ENCODE results near the gene VRK2.
"Not testable (repeated sequence)": the region's sequence is repeated elsewhere in the genome, so short reads cannot be mapped to it uniquely, and the experiment has no call there.

Gene VRK2

GRCh38 chr2:58054264-58054663, 7.7 kb downstream of the VRK2 start:
- no peak for DNase-seq (ENCODE audit: low read depth)

DNA sequence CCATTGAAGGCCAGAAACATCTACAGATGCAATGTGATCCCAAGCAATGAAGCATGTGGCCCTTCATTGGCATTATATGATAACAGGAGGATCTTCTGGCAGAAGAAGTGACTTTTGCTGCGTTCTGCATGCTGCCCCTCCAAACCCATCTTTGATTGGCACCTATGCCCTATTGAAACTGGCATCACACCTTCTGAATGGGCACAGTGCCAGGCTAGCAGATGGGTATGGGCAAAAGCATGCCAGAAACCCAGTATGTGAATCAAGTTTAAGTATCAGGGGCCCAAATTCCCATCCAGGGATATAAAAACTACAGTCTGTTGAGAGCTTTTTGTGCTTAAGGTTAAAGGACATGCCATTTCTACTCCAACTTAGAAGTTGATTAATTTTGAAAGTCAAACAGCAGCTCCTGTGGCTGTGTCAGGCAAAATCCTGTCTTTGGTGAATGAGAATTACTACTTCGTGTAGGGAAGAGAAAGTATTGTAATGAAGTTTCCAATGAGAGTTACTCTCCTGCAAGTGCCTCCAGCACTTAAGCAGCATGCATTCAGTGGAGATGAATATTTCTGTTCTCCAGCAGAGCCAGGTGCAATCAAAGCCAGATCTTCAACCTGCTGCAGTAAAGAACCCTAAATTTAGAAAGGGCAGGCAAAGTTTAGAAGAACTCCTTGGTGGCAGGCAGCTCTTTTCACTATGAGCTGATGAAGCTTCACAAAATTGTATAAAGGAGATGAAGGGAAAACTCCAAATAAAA, 8.6 kb downstream of the VRK2 start:
- no peak for DNase-seq (ENCODE audit: low read depth)

DNA sequence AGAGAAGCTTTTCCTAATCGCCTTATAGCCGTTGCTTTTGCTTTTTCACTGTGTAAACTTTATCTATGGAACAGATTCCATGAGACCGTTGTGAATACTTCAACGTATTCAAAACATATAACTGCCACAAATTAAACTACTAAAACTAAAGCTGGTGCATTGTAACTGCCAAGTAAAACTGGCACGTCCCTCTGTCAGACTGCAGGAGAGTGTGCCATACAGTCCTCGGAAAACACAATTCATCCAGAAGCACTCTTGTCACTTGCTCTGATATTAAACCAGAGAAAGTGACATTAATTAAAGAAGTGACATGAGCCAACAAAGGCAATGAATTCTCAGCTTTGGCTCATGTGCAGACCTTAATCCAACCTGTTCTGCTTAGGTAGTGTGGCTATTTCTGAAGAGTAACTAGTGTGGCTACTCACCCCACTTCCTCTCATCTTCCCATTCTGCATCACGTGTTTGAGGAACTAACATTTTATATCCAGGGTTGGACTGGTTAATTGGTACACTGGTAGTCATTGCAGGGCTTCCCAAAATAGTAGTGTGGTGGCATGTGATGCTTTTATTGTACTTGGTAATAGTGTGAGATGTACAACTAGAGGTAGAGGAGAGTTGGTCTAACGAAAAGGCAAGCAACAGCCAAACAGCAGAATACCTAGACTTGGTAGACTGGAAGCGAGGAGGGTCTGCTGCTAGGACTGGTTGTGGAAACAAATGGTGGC, 9.7 kb downstream of the VRK2 start:
- DNase-seq (ENCODE audit: low read depth), result no peak

- no peak for DNase-seq (ENCODE audit: low read depth)
Measured at GRCh38 chr2:58057707-58058530, 11.3 kb downstream of the VRK2 start.

DNA sequence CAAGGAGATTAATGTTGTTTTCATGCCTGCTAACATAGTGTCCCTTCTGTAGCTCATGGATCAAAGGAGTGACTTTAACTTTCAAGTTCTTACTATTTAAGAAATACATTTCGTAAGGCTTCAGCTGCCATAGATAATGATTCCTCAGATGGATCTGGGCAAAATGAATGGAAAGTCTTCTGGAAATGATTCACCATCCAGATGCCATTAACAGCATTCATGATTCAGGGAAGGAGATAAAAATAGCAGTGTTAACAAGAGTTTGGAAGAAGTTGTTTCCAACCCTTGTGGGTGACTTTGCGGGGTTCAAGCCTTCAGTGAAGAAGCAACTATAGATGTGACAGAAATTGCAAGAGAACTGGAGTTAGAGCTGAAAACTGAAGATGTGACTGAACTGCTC, 17.0 kb downstream of the VRK2 start:
- DNase-seq (ENCODE audit: low read depth), result no peak

- DNase-seq (ENCODE audit: low read depth), result no peak
Measured at GRCh38 chr2:58064086-58064485, 17.5 kb downstream of the VRK2 start.

GRCh38 chr2:58065248-58065647, 18.6 kb downstream of the VRK2 start:
- no peak for DNase-seq (ENCODE audit: low read depth)

- no peak for DNase-seq (ENCODE audit: low read depth)
Measured at GRCh38 chr2:58067001-58067400, 20.4 kb downstream of the VRK2 start.

DNA sequence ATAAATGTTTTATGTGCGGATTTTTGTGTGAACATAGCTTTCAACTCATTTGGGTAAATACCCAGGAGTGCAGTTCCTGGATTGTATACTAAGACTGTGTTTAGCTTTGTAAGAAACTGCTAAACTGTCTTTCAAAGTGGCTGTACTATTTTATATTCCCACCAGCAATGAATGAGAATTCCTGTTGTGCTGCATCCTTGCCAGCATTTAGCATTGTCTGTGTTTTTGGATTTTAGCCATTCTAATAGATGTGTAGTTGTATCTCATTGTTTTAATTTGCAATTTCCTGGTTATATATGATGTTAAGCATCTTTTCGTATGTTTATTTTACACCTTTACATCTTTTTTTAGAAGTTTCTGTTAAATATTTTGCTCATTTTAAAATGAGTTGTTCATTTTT, 24.2 kb downstream of the VRK2 start:
- DNase-seq (ENCODE audit: low read depth), result no peak

DNA sequence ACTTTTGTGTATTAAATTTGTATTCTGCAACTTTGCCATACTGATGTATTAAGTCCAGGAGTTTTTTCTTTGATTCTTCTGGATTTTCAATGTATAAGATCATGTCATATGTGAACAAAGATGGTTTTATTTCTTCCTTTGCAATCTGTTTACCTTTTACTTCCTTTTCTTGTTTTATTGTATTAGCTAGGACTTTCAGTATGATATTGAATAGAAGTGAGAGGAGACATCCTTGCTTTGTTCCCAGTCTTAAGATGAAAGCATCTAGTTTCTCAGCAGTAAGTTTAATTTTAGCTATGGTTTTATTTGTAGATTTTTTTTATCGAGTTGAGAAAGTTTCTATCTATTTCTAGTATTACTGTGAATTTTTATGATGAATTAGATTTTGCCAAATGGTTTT, 25.5 kb downstream of the VRK2 start:
- DNase-seq (ENCODE audit: low read depth), result no peak

DNA sequence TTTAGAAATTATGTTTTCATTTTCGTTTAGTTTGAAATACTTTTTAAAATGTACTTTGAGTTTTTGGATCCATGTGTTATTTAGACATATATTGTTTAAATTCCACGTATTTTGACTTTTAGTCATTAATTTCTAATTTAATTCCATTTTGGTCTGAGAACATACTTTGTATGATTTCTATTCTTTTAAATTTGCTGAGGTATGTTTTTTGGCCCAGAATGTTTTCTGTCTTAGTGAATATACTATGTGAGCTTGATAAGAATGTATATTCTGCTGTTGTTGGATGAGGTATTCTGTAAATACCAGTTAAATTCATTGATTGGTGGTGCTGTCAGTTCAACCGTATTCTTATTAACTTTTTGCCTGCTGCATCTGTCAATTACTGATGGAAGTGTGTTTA, 26.4 kb downstream of the VRK2 start:
- no peak for DNase-seq (ENCODE audit: low read depth)

- no peak for DNase-seq (ENCODE audit: low read depth)
Measured at GRCh38 chr2:58073751-58074150, 27.1 kb downstream of the VRK2 start.

- no peak for DNase-seq (ENCODE audit: low read depth)
Measured at GRCh38 chr2:58081000-58081399, 34.4 kb downstream of the VRK2 start.

- no peak for DNase-seq (ENCODE audit: low read depth)
Measured at GRCh38 chr2:58089081-58089480, 42.5 kb downstream of the VRK2 start.

DNA sequence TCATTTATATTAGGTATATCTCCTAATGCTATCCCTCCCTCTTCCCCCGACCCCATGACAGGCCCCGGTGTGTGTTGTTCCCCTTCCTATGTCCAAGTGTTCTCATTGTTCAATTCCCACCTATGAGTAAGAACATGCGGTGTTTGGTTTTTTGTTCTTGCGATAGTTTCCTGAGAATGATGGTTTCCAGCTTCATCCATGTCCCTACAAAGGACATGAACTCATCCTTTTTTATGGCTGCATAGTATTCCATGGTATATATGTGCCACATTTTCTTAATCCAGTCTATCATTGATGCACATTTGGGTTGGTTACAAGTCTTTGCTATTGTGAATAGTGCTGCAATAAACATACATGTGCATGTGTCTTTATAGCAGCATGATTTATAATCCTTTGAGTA, 46.2 kb downstream of the VRK2 start:
- not testable (repeated sequence) for DNase-seq (ENCODE audit: low read depth)

DNA sequence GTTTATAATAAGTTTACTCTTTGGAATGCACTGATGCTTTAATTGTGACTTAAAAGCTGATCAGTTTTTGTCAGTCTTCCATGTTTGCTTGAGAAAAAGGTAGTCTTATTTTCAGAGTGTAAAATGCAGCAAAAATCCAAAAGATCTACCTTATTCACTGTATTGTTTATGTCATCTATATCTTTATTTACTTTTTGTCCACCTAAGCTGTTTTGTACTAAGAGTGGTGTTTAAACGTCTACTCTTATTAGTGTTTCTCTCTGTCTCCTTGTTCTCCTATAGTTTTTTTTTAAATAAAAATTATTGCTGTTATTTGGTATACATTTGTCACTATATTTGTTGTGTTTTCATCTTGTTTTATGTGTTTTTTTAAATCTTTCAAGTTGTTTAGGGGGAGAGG, 50.4 kb downstream of the VRK2 start:
- no peak for DNase-seq (ENCODE audit: low read depth)

- DNase-seq (ENCODE audit: low read depth), result no peak
Measured at GRCh38 chr2:58098254-58099095, 51.9 kb downstream of the VRK2 start.

- no peak for DNase-seq (ENCODE audit: low read depth)
Measured at GRCh38 chr2:58099096-58099769, 52.6 kb downstream of the VRK2 start.

GRCh38 chr2:58101500-58101899, 54.9 kb downstream of the VRK2 start:
- no peak for DNase-seq (ENCODE audit: low read depth)

GRCh38 chr2:58106896-58107295, 60.3 kb downstream of the VRK2 start:
- no peak for DNase-seq (ENCODE audit: low read depth)

All from stimulated activated CD8-positive, alpha-beta memory T cell treated with anti-CD3 and anti-CD28 coated beads, Interleukin-12 subunit alpha, Interleukin-12 subunit beta, amount 100 ng/mL, for 1 hour (primary cell).